Measurements from ENCODE around the gene HSD11B1. TPM values are rescaled to one million over a fixed set of nuclear protein-coding genes. Genes with fewer than 3 reads are reported as not detected.

Gene HSD11B1
- total RNA-seq, 1 donor from 2014 or later = not detected

Other genes starting within 250 kb of the HSD11B1 start
- not detected in 2 replicates for gene CAMK1G, start 121.1 kb upstream of the HSD11B1 start, total RNA-seq
- gene LAMB3, start 52.4 kb upstream of the HSD11B1 start, total RNA-seq = 0.20 and 5.0 TPM in 2 replicates
- gene G0S2, start 29.4 kb upstream of the HSD11B1 start, total RNA-seq = 0.20 and 3.7 TPM in 2 replicates
- gene TRAF3IP3, start 51.2 kb downstream of the HSD11B1 start, total RNA-seq = not detected in 2 replicates
- gene C1orf74, start 79.7 kb downstream of the HSD11B1 start, total RNA-seq = 1.4 and 1.5 TPM in 2 replicates
- under 0.01 and 1.5 TPM in 2 replicates for gene IRF6, start 101.3 kb downstream of the HSD11B1 start, total RNA-seq
- 3.3 and 5.4 TPM in 2 replicates for gene UTP25, start 123.1 kb downstream of the HSD11B1 start, total RNA-seq
- under 0.01 TPM in 1 of 2 replicates, not detected in the other for gene SYT14, start 233.4 kb downstream of the HSD11B1 start, total RNA-seq

Data from lung microvascular endothelial cell (primary cell).